ENCODE results near the gene NBPF3.
"Not testable (repeated sequence)": the region's sequence is repeated elsewhere in the genome, so short reads cannot be mapped to it uniquely, and the experiment has no call there.

NBPF3 gene

GRCh38 chr1:21438646-21439312 lies 1.2 kb upstream of the NBPF3 start:
- not testable (repeated sequence) for DNase-seq

DNA sequence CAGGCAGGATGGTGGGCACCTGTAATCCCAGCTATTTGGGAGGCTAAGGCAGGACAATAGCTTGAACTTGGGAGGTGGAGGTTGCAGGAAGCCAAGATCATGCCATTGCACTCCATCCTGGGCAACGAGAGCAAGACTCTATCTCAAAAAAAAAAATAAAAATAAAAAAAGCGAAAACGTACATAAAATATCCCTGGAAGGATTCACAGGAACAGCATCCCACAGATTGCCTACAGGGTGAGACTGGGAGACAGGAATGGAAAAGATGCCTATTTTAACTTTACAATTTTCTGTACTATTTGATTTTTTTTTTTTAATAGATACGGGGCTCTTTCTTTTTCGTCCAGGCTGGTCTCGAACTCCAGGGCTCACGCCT lies 604 bp upstream of the NBPF3 start:
- DNase-seq, result no peak

DNA sequence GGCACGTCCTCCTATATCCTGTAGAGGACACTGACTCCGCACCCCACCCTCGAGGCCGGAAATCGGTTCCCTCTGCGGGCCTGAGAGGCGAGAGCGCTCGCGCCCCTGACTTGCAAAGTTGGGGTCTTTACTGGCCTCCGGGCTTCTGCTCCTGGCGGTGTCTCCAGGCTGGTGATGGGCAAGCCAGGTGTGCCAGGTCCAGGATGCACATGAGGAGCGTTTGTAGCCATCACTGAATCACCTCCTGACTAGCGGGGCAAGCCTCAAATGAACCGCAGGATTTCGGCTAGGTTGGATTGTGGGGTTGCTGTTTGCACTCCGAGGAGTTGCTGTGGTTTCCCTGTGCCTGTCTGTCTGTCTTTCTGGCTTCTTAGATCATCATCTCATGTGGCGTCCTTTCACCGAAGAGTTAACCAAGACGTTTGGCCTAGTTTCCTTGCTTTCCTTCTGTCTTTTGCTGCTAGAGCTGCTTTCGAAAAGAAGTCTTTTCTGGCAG lies 741 bp downstream of the NBPF3 start:
- not testable (repeated sequence) for DNase-seq

- DNase-seq, result not testable (repeated sequence)
Observed at GRCh38 chr1:21446647-21447046, 6.7 kb downstream of the NBPF3 start.

DNA sequence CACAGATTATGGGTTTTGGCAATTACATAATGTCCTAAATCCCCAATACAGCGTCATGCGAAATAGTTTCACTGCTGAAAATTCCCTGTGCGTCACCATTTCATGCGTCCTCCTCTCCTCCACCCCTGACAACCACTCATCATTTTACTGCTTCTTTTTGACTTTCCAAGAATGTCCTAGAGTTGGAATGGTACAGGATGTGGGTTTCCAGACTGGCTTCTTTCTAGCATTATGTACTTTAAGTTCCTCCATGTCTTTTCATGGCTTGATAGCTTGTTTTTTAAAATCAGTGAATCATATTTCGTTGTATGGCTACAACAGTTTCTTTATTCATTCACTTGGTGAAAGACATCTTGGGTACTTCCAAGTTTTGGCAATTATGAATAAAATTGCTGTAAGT lies 7.4 kb downstream of the NBPF3 start:
- no peak for DNase-seq

GRCh38 chr1:21449906-21450305 lies 10.0 kb downstream of the NBPF3 start:
- no peak for DNase-seq

DNA sequence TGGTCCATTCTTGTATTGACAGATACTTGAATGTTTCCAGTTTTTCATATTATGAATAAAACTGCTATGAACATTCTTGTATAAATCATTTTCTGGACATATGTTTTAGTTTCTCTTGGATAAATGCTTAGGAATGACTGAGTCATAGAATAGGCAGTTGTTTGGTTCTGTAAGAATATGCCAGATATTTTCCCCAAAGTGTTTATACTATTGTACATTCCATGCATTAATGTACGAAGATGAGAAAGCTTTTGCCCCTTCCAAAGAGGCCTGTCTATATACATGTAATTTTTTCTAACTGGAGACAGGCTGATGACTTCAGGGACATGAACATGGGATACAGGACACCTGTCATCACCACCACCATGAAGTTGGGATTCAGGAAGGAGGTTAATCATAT lies 11.3 kb downstream of the NBPF3 start:
- no peak for DNase-seq

DNA sequence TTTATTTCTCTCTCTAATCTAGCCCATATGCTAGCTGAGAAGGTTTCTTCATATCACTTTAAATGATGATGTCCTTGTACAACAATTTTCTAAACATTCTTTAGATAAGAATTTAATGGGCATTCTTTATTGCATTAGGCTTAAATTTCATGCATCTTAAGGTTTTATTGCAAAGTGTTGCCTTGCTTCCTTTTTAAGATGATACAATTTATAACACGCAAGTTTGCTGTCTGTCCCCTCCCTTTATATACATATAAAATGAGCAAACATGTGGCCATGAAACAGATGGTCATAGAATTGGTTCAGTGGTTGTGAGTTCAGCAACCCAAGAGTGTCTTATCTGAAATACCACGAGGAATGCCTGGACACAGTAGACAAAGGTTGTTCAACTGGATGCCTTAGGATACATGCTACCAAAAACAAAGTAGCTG lies 12.1 kb downstream of the NBPF3 start:
- no peak for DNase-seq

- DNase-seq, result not testable (repeated sequence)
Observed at GRCh38 chr1:21453964-21454614, 14.2 kb downstream of the NBPF3 start.

DNA sequence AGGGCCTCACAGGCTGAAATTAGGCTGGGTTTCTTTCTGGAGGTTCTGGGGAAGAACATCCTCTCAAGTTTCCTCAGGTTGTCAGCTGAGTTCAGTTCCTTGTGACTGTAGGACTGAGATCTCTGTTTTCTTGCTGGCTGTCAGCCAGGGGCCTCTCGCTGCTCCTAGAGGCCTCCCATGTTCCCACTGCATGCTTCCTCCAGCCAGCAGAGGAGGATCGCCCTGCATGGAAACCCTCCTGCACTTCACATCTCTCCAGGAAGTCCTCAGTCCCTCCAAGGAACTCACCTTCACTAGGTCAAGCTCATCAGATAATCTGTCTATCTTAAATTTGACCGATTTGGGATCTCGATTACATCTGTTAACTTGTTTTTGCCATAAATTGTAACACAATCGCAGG lies 15.0 kb downstream of the NBPF3 start:
- not testable (repeated sequence) for DNase-seq

DNA sequence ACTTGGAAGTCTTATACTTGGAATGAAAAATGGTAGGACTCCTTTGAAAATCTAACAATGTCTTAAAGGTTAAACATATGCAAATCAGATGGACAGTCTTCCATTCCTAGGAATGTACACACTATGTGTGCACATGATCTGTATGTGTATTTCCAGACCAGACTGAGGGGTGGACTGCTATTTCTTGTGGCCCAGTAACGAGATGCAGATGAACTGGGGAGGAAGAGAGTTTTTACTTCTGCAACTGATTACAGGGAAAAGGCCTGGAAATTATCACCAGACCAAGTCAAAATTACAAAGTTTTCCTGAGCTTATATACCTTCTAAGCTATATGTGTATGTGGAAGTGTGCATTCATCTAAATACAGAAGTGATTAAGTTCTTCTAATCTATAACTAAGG lies 17.7 kb downstream of the NBPF3 start:
- DNase-seq, result no peak

GRCh38 chr1:21465127-21465526 lies 25.2 kb downstream of the NBPF3 start:
- DNase-seq, result not testable (repeated sequence)

GRCh38 chr1:21467946-21468345 lies 28.0 kb downstream of the NBPF3 start:
- DNase-seq, result not testable (repeated sequence)

DNA sequence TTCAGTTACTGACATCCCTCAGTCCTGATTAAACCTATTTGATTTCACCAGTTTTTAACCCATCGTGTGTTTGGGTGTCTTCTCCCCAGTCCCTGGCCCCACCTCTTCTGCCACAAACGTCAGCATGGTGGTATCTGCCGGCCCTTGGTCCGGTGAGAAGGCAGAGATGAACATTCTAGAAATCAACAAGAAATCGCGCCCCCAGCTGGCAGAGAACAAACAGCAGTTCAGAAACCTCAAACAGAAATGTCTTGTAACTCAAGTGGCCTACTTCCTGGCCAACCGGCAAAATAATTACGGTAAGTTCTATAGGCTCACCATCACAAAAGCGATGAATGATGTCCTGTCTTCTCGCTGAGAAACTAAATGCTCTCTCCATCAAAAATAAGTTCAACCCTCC lies 28.7 kb downstream of the NBPF3 start:
- no peak for DNase-seq

DNA sequence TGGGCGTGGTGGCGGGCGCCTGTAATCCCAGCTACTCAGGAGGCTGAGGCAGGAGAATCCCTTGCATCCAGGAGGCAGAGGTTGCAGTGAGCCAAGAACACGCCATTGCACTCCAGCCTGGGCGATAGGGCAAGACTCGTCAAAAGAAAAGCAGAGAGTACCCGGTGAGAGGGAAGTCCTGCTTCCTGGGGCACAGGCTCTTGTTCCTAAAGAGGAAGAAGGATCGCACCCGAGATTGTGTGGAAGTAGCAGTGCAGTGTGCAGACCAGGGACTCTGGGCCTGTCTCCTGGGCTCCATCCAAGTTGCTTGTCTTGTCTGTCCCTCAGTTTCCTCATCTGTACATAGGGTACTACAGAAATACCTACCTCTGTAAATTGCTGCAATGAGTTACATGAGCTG lies 29.6 kb downstream of the NBPF3 start:
- no peak for DNase-seq

GRCh38 chr1:21472861-21473260 lies 32.9 kb downstream of the NBPF3 start:
- DNase-seq, result no peak

DNA sequence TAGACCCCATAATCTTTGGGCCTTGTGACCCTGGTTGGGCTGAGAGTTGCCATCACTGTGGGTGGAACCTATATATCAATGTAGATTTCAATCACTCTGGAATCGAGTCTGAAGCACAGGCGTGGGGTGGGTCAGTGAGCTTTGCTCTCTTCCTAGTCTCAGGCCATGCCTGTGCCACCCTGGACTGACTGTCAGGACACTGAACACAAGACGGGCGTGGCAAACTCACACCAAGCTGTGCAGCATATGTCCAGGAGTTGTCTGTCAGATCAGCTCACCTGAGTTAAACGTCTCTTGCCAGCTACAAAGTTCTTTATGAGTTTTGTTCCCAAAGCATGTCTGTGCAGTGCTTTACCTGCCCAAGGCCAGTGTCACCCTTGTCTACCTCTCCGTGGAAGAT lies 38.4 kb downstream of the NBPF3 start:
- no peak for DNase-seq

GRCh38 chr1:21483881-21484280 lies 43.9 kb downstream of the NBPF3 start:
- DNase-seq, result not testable (repeated sequence)

DNA sequence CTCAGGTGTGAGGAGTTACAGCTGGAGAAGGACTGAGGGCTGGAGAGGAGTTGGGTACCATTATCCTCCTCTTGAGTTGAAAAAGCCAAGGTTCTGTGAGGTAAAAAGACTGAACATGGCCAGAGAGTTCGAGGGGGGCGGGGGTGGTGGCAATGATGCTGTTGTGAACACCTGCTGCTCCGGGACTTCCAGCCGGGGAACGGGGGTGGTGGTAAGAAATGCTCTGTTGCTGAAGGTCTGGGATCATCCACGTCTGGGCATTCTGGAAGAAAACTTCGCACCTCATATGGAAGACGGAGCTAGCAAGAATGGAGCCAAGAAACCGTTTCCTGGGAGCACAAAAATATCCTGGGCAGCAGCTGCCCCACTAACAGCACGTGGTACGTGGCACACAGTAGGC lies 49.2 kb downstream of the NBPF3 start:
- DNase-seq, result no peak

DNA sequence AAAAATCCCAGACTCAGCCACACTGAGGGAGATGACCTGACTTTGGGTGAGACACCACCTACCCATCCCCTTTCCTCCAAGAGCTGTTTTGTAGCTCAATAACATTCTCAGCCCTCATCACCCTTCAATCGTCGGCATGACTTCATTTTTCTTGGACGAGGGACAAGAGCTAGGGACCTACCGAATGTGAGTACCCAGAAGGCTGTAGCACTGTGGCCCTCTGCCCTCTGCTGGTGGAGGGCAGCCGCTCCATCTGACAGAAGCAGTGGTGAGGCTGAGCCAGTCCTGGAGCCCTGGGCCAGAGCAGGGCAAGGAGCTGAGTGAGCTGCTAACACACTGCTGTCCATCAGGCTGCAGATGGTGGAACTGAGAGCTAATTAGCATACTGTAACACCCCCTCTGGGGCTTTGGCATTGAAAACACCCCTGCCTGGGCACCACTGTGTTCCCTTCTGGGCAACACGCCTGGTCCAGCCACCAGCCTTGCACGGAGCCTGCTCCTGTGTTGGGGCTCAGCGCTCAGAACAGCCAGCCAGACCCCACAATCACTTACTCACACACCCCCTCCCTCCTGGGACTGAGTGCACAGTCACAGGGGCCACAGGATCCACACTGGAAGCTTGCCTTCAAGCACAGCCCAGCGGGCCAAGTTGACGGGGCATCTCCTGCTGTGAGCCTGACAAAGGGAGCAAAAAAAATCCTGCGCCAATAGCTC lies 51.0 kb downstream of the NBPF3 start:
- DNase-seq, result peak; percentile 22

GRCh38 chr1:21491488-21492355 lies 51.8 kb downstream of the NBPF3 start:
- DNase-seq, result no peak

- DNase-seq, result no peak
Observed at GRCh38 chr1:21492356-21492625, 52.4 kb downstream of the NBPF3 start.

DNA sequence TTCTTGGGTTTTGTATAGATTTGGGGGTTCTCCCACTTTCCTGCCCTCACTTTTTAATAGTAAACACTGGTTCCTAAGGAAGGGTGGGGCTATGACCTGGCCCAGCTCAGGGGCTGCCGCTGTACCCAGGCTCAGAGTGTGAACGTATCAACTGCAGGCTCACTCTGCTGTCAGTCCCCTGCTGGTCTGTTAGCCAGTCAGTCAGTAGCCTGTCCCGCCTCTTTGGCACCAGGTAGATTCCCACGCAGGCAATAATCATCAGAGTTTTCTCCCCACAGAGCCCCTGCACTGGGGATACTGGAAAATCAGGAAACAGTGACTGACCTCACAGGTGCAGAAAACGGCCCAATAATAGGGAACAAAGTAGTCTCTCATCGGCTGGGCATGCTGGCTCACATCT lies 54.3 kb downstream of the NBPF3 start:
- DNase-seq, result no peak
